GM12873 (cell line): ENCODE measurements around the gene MARCHF6.

Experiments
- CTCF ChIP-seq: IDR thresholded peaks from 2 replicates; pipeline ENCODE4 v1.5.1; 2012; ENCODE audit warnings: low read depth, mild to moderate bottlenecking, moderate library complexity, low read length, control low read depth; ENCODE audit not compliant: insufficient read depth; ENCODE audit errors: missing control alignments

MARCHF6 gene

GRCh38 chr5:10348258-10348657 lies 5.2 kb upstream of the MARCHF6 start:
- no peak for TF ChIP-seq CTCF

GRCh38 chr5:10351199-10351905 lies 2.1 kb upstream of the MARCHF6 start:
- no peak for TF ChIP-seq CTCF

GRCh38 chr5:10351919-10352318 lies 1.6 kb upstream of the MARCHF6 start:
- no peak for TF ChIP-seq CTCF

GRCh38 chr5:10352430-10353240 lies 860 bp upstream of the MARCHF6 start:
- no peak for TF ChIP-seq CTCF

- no peak for TF ChIP-seq CTCF
These were observed 765 bp downstream of the MARCHF6 start for GRCh38 chr5:10354048-10354872.

GRCh38 chr5:10355071-10355889 lies 1.8 kb downstream of the MARCHF6 start:
- TF ChIP-seq CTCF: no peak
